Uterus (tissue), 4 donors: ENCODE measurements around the gene KAT7. TPM values are rescaled to one million over a fixed set of nuclear protein-coding genes. Genes with fewer than 3 reads are reported as not detected.

Experiments used
- DNase-seq, 2 donors: peaks; one replicate each; pipeline ENCODE4 v3.0.0-alpha.2; 2019 to 2020
- H3K27ac ChIP-seq, 2 donors: fragments of 200-600 bp; sonication (generic); 1 replicate in 1 of 2; 2 replicates in 1 of 2; pipeline ENCODE4 v1.5.1; 2016 to 2018
- H3K27me3 ChIP-seq, 2 donors: fragments of 200-600 bp; sonication (generic); one replicate each; pipeline ENCODE4 v1.5.1; 2018 to 2019; ENCODE audit warnings: control low read depth in 1 of 2
- H3K36me3 ChIP-seq, 2 donors: fragments of 200-600 bp; sonication (generic); one replicate each; pipeline ENCODE4 v1.5.1; 2019; ENCODE audit warnings: control low read depth in 1 of 2
- H3K4me1 ChIP-seq, 2 donors: fragments of 200-600 bp; sonication (generic); one replicate each; pipeline ENCODE4 v1.5.1; 2018 to 2019; ENCODE audit warnings: control low read depth in 1 of 2
- H3K4me3 ChIP-seq, 2 donors: fragments of 200-600 bp; sonication (generic); 1 replicate in 1 of 2; 2 replicates in 1 of 2; pipeline ENCODE4 v1.5.1; 2018 to 2019; ENCODE audit warnings: mild to moderate bottlenecking in 1 of 2
- H3K9me3 ChIP-seq, 2 donors: fragments of 200-600 bp; sonication (generic); one replicate each; pipeline ENCODE4 v1.5.1; 2019; ENCODE audit warnings: control low read depth in 1 of 2
- POLR2A ChIP-seq, 2 donors: fragments of 450-650 bp; IDR thresholded peaks; one replicate each; pipeline ENCODE4 v1.6.1; 2016; ENCODE audit warnings: antibody characterized with exemption in 2 of 2, mild to moderate bottlenecking in 1 of 2, moderate library complexity in 1 of 2
- intact Hi-C: fragments of 100-400 bp; cut with DNase I; formaldehyde crosslinking; loops from one replicate; pipeline ENCODE4 v1.15.1; 2023; ENCODE audit warnings: low total_unique reads
- total RNA-seq, 4 donors: library from RNA; depleted of rRNA in 3 of 4; stranded (reverse); fragments of >200 nt in 3 of 4; gene quantifications; one replicate each; pipeline versions ENCODE4 v1.1.0 to v1.2.4, GENCODE V29; 2014 to 2023
- TF ChIP-seq, protein P1 (sequence below), 4 experiments: fragments of 200-600 bp in 2 of 4; fragments of 450-650 bp in 2 of 4; sonication (generic) in 2 of 4; IDR thresholded peaks; one replicate each; pipeline ENCODE4 v1.5.1; 2016 to 2019; ENCODE audit warnings: antibody characterized with exemption in 4 of 4, mild to moderate bottlenecking in 2 of 4, moderate library complexity in 1 of 4
- donor health status: DM: yes; HTN: yes; CAD: no.

KAT7 gene
- total RNA-seq, 4 donors from 2014 or later, result 16.8 to 117 (median 40.8) TPM

DNA sequence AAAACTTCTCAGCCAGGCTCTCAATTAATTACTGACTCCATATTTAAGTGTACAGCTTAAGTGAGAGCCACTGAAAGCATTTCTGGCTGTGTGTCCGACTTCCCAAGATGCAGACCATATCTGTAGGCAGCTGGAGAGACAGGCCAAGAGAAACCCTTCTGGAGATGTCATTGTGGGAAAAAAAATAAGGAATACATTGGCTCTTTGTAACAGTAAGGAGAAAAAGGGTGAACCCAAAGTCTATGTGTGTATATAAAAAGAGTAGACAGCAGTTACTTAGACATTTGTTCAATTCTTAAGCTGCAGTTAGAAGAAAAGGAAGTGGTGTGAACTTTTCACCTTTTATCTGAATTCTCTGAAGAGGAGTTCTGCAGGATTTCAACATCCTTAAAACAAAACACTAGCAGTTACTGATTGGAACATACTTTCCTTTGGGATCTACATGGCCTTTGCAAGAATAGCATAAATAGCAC lies 46.3 kb upstream of the KAT7 start:
- intact Hi-C loops, result no loop called here
- Histone ChIP-seq H3K9me3 (no peaks in the 10 kb centered on the region), H3K36me3 (no peaks in the 10 kb centered on the region), H3K4me3 (no peak overlapping the region), H3K27ac (peak overlapping the region; percentile 93 to 98), H3K27me3 (no peaks in the 10 kb centered on the region), H3K4me1 (peaks cover 13 to 25% of the 10 kb centered on the region in 2 donors)
- no peak for TF ChIP-seq POLR2A (IDR thresholded peaks at IDR 0.05)
- TF ChIP-seq, protein P1, sequence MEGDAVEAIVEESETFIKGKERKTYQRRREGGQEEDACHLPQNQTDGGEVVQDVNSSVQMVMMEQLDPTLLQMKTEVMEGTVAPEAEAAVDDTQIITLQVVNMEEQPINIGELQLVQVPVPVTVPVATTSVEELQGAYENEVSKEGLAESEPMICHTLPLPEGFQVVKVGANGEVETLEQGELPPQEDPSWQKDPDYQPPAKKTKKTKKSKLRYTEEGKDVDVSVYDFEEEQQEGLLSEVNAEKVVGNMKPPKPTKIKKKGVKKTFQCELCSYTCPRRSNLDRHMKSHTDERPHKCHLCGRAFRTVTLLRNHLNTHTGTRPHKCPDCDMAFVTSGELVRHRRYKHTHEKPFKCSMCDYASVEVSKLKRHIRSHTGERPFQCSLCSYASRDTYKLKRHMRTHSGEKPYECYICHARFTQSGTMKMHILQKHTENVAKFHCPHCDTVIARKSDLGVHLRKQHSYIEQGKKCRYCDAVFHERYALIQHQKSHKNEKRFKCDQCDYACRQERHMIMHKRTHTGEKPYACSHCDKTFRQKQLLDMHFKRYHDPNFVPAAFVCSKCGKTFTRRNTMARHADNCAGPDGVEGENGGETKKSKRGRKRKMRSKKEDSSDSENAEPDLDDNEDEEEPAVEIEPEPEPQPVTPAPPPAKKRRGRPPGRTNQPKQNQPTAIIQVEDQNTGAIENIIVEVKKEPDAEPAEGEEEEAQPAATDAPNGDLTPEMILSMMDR (IDR thresholded peaks at IDR 0.05), result no peak
- no peak for DNase-seq

DNA sequence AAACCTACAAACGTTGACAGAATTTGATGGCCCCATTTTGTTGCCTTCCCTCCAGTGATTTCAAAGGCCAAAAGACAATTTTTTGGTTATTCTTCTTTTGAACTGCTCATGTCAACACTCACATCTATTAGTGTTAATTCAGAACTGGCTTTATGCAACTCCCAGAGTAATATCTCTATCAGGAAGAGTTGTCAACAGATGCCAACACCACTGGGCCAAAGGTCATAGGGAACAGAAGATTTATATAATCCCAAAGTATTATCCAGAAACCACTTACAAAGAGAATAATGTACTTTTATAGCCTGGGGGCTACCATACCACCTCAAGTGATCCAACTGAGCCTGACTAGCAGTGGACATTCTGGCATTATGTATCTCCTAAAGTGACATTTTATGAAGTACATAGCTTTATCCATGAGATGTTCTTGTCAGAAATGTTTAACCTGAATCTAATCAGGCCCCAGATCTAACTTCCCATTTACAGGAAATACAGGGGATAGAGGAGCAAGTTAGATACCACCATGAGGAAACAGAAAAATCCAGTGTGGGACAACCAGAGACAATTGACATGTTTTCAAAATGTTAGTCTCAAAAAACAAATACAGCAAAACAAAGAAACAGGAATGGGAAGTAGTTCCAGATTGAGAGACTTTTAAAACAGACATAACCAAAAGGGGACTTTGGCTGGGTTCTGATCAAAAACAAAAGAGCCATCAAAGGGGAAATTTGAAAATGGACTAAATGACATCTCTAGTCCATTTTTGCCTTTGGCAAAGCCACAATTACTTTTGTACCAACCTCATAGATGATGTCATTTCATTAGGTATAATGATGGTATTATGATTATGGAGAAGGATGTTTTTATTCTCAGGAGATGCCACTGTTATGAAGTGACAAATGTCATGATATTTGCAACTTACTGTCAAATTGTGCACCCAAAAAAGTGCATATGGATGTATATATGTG lies 43.0 kb upstream of the KAT7 start:
- DNase-seq, result no peak
- peak overlapping the region in 1 of 2 donors; percentile 24 for H3K27ac ChIP-seq
- no peaks in the 10 kb centered on the region for H3K36me3 ChIP-seq
- intact Hi-C loops, result no loop called here
- H3K27me3 ChIP-seq, result no peaks in the 10 kb centered on the region
- H3K4me1 ChIP-seq, result peaks cover 7 to 13% of the 10 kb centered on the region in 2 donors
- no peak for TF ChIP-seq POLR2A (IDR thresholded peaks at IDR 0.05)
- TF ChIP-seq, protein P1 (IDR thresholded peaks at IDR 0.05), result no peak
- no peak overlapping the region for H3K4me3 ChIP-seq
- no peaks in the 10 kb centered on the region for H3K9me3 ChIP-seq

DNA sequence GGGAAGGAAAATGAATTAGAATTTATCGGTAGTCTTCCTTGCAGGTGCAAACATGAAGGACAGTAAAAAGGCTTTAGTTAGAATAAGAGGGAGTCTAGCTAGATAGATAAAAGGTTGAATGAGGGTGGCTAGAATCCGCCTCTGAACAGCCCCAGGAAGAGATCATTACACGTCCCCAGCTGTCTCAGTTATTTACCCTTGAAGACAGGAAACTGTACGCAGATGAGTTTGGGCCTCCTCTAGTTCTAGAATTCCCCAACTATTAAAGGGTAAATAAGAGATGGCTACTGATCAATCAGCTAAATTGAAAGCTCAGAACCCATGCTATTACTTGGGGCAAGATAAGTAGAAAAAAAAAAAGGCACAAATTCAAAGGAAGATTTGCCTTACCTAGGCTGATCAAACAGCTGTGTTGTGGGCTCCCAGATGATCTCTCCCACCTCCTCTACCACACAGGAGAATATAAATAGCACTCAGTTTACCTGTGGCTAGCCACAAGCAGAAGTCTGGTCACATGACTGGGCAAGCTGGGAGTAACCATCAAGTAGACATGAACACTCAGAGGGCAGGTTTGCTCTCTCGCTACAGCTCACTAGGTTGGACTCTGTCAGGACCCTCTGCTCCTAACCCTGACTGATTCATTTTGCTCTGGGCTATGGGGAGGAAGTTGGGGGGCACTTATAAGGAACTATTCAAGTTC lies 41.5 kb upstream of the KAT7 start:
- Histone ChIP-seq H3K27ac (peak overlapping the region in 1 of 2 donors; percentile 1), H3K27me3 (no peaks in the 10 kb centered on the region), H3K36me3 (no peaks in the 10 kb centered on the region), H3K4me1 (peaks cover 3 to 9% of the 10 kb centered on the region in 2 donors), H3K9me3 (no peaks in the 10 kb centered on the region), H3K4me3 (no peak overlapping the region)
- intact Hi-C loops, result no loop called here
- no peak for TF ChIP-seq POLR2A (IDR thresholded peaks at IDR 0.05)
- TF ChIP-seq, protein P1 (IDR thresholded peaks at IDR 0.05), result no peak
- no peak for DNase-seq

DNA sequence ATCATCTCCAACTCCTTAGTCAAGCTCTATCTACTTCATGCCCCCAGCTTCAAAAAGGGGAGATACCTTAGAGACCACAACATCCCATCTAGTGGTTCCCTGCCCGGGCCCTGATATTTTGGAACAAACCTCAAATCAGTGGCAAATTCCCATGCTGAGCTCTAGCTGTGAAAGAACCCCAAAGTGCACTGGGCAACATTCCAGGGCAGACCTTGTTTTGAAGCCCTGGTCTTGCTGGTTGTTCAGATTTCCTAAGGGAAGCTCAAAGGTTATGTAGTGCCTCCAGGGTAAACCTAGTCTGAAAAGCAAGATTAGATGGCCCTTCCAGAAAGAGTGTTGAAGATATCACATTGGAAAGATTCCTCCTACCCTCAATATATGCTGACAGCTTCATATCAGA lies 40.8 kb upstream of the KAT7 start:
- H3K36me3 ChIP-seq, result no peaks in the 10 kb centered on the region
- DNase-seq, result no peak
- no peaks in the 10 kb centered on the region for H3K27me3 ChIP-seq
- H3K4me3 ChIP-seq, result no peak overlapping the region
- no peak overlapping the region for H3K27ac ChIP-seq
- peaks cover 0 to 2% of the 10 kb centered on the region in 2 donors for H3K4me1 ChIP-seq
- no peaks in the 10 kb centered on the region for H3K9me3 ChIP-seq
- intact Hi-C loops, result no loop called here
- TF ChIP-seq, protein P1 (IDR thresholded peaks at IDR 0.05), result no peak
- TF ChIP-seq POLR2A (IDR thresholded peaks at IDR 0.05), result no peak

DNA sequence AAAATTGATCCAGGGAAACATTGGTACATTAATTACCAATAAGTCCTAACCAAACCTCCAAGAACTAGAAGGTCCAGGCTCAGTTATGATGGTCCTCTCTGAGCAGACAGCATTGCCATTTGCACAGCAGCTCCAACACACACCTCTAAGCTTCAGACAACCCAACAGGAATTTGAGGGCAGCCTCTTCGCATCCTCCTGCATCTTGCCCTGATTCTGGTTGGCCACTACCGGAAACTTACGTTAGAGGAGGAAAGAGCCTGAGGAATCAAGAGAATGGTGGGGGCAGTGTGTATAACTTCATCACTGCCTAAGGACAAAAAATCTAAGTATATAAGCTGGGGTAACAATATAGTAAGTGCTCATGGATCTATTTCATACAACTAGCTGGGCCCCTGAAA lies 40.3 kb upstream of the KAT7 start:
- intact Hi-C loops, result no loop called here
- no peak for DNase-seq
- Histone ChIP-seq H3K27me3 (no peaks in the 10 kb centered on the region), H3K4me1 (no peaks in the 10 kb centered on the region), H3K9me3 (no peaks in the 10 kb centered on the region), H3K4me3 (no peak overlapping the region), H3K27ac (no peak overlapping the region), H3K36me3 (no peaks in the 10 kb centered on the region)
- TF ChIP-seq, protein P1 (IDR thresholded peaks at IDR 0.05), result no peak
- no peak for TF ChIP-seq POLR2A (IDR thresholded peaks at IDR 0.05)
